Kidney (tissue), 14 donors: ENCODE results near the gene PNMA8C. TPM values are rescaled to one million over a fixed set of nuclear protein-coding genes. Genes with fewer than 3 reads are reported as not detected.

ENCODE experiments used
- DNase-seq, 5 donors: peaks; one replicate each; pipeline ENCODE4 v3.0.0-alpha.2; 2013 to 2020
- FAIRE-seq: peaks from 2 replicates; lab custom pipeline; 2012; peaks lifted over from hg19 to GRCh38; lab: Jason Lieb, UNC
- H3K27ac ChIP-seq, 2 donors: one replicate each; pipeline ENCODE4 v1.7.0; 2013; ENCODE audit warnings: low read depth in 2 of 2, low read length in 2 of 2, inconsistent platforms in 1 of 2
- H3K27me3 ChIP-seq: one replicate; pipeline ENCODE4 v1.7.1; 2013; ENCODE audit warnings: low read length, inconsistent platforms; ENCODE audit not compliant: control insufficient read depth, insufficient read depth
- H3K36me3 ChIP-seq, 3 donors: one replicate each; pipeline versions ENCODE4 v1.7.0 to v1.7.1; 2013; ENCODE audit warnings: low read length in 3 of 3, control low read depth in 1 of 3, inconsistent platforms in 1 of 3; ENCODE audit not compliant: insufficient read depth in 3 of 3, control insufficient read depth in 2 of 3
- H3K4me1 ChIP-seq, 3 donors: one replicate each; pipeline versions ENCODE4 v1.7.0 to v1.7.1; 2013; ENCODE audit warnings: low read length in 3 of 3, inconsistent platforms in 1 of 3, low read depth in 1 of 3; ENCODE audit not compliant: control insufficient read depth in 2 of 3, insufficient read depth in 2 of 3
- H3K4me3 ChIP-seq, 3 donors: one replicate each; pipeline versions ENCODE4 v1.7.0 to v1.8.1; 2013; ENCODE audit warnings: low read length in 3 of 3, control low read depth in 1 of 3, inconsistent platforms in 1 of 3
- H3K9ac ChIP-seq, 3 donors: one replicate each; pipeline versions ENCODE4 v1.7.0 to v1.7.1; 2013; ENCODE audit warnings: low read length in 3 of 3, control low read depth in 1 of 3, inconsistent platforms in 1 of 3
- H3K9me3 ChIP-seq, 3 donors: one replicate each; pipeline versions ENCODE4 v1.7.0 to v1.7.1; 2013; ENCODE audit warnings: low read length in 3 of 3, control low read depth in 1 of 3, inconsistent platforms in 1 of 3; ENCODE audit not compliant: control insufficient read depth in 2 of 3, insufficient read depth in 1 of 3
- CTCF ChIP-seq: IDR thresholded peaks from 3 replicates; pipeline ENCODE4 v1.5.1; 2012; ENCODE audit warnings: mild to moderate bottlenecking, moderate library complexity, borderline replicate concordance; ENCODE audit not compliant: insufficient read depth; ENCODE audit errors: extremely low read depth
- intact Hi-C: fragments of 100-400 bp; cut with DNase I; formaldehyde crosslinking; loops from one replicate; pipeline ENCODE4 v1.11.1; 2022
- polyA plus RNA-seq: library from polyadenylated mRNA; stranded (reverse); fragments of 350-450 nt; fragmentation: Illumina TruSeq; extraction: RNeasy Lipid Tissue Mini Kit (QIAGEN cat#74804); gene quantifications from one replicate; pipeline ENCODE4 v1.2.3, GENCODE V29; 2014; ENCODE audit warnings: low read depth, low replicate concordance; ENCODE audit not compliant: insufficient read depth
- total RNA-seq: library from RNA; stranded (reverse); fragmentation: NEBNext Ultra II Directional; extraction: Animal tissue kit (Norgen Biotek cat#: 25700); gene quantifications from one replicate; pipeline ENCODE4 v1.2.1, GENCODE V29; 2021
- donor health status: control.
- donor health status: control.
- donor health status: control.
- donor health status: control.
- donor health status: control.
- donor health status: DM: yes; HTN: yes; CAD: no.
- donor health status: Normal renal cell carcinoma (clear cell type).

PNMA8C gene
- total and polyA plus RNA-seq, 2 donors from 2014 or later, result 0.09 TPM

- H3K27ac ChIP-seq, result no peak overlapping the region
- DNase-seq, result peak in 1 of 5 donors; percentile 52
- H3K36me3 ChIP-seq, result peaks cover 3 to 31% (median 11%) of the 10 kb centered on the region in 3 donors
- intact Hi-C loops, result no loop called here
- FAIRE-seq, result no peak
- no peaks in the 10 kb centered on the region for H3K9me3 ChIP-seq
- no peak overlapping the region for H3K9ac ChIP-seq
- H3K27me3 ChIP-seq, result no peaks in the 10 kb centered on the region
- H3K4me1 ChIP-seq, result no peaks in the 10 kb centered on the region
- no peak for TF ChIP-seq CTCF
- H3K4me3 ChIP-seq, result no peak overlapping the region
Measured at GRCh38 chr19:46381756-46382345, 46.9 kb downstream of the PNMA8C start.

- H3K27me3 ChIP-seq, result no peaks in the 10 kb centered on the region
- H3K4me3 ChIP-seq, result no peak overlapping the region
- no peaks in the 10 kb centered on the region for H3K9me3 ChIP-seq
- intact Hi-C loops, result no loop called here
- no peak overlapping the region for H3K9ac ChIP-seq
- H3K36me3 ChIP-seq, result peaks cover 3 to 34% (median 16%) of the 10 kb centered on the region in 3 donors
- H3K27ac ChIP-seq, result no peak overlapping the region
- DNase-seq (peak in 1 of 5 donors; percentile 18), FAIRE-seq (no peak)
- H3K4me1 ChIP-seq, result no peaks in the 10 kb centered on the region
- TF ChIP-seq CTCF, result no peak
Measured at GRCh38 chr19:46381346-46381745, 47.4 kb downstream of the PNMA8C start.

GRCh38 chr19:46380690-46381089 is 48.0 kb downstream of the PNMA8C start:
- DNase-seq, result no peak
- H3K9me3 ChIP-seq, result no peaks in the 10 kb centered on the region
- no peak overlapping the region for H3K27ac ChIP-seq
- TF ChIP-seq CTCF, result no peak
- H3K4me1 ChIP-seq, result no peaks in the 10 kb centered on the region
- peaks cover 3 to 34% (median 20%) of the 10 kb centered on the region in 3 donors for H3K36me3 ChIP-seq
- FAIRE-seq, result no peak
- H3K27me3 ChIP-seq, result no peaks in the 10 kb centered on the region
- intact Hi-C loops, result no loop called here
- H3K4me3 ChIP-seq, result no peak overlapping the region
- no peak overlapping the region for H3K9ac ChIP-seq

GRCh38 chr19:46378268-46378667 is 50.5 kb downstream of the PNMA8C start:
- intact Hi-C loops, result no loop called here
- FAIRE-seq (peak; percentile 84), DNase-seq (peak in 1 of 5 donors; percentile 76)
- Histone ChIP-seq H3K27ac (peak overlapping the region in 1 of 2 donors; percentile 67), H3K36me3 (peaks cover 3 to 26% (median 15%) of the 10 kb centered on the region in 3 donors), H3K27me3 (no peaks in the 10 kb centered on the region), H3K4me3 (no peak overlapping the region), H3K4me1 (peaks cover 0 to 13% (median 0%) of the 10 kb centered on the region in 3 donors), H3K9me3 (no peaks in the 10 kb centered on the region), H3K9ac (peak overlapping the region in 1 of 3 donors; percentile 41)
- no peak for TF ChIP-seq CTCF
